Measurements from ENCODE around the gene FHIT. TPM values are rescaled to one million over a fixed set of nuclear protein-coding genes. Genes with fewer than 3 reads are reported as not detected.
"Not testable (repeated sequence)": the region's sequence is repeated elsewhere in the genome, so short reads cannot be mapped to it uniquely, and the experiment has no call there.

Gene FHIT
- total RNA-seq, 4 donors from 2014 or later, result 7.5 to 20.1 (median 13.5) TPM

DNA sequence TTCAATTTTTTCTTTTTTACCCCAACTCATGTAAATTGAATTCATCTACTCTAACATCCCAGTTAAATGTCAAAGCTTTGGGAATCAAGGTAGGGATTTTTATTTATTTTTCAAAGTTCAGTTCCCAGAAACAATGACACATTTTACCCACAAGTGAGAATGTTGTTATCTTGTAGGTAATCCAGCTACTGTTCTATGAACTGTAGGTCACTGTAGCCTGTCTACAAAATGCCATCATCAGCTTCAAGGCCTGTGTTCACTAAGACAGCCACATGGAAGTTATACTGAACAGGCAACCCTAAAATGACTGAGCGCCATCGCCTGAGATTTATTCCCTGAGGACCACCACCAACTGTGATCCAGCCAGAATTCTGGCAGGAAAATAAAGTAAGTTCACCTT lies 219.7 kb downstream of the FHIT start:
- intact Hi-C loops (cut with DNase I; ENCODE audit: low total_unique reads) (no loop called here), in situ Hi-C loops (cut with MboI; ENCODE audit: low pct_ligation_motif_present in 1 of 4, low pct_unique_long_range_greater_than_20kb in 1 of 4, low sequenced_read_pairs in 3 of 4) (no loop called here)
- DNase-seq, result no peak
- Histone ChIP-seq H3K27me3 (no peaks in the 10 kb centered on the region), H3K36me3 (no peaks in the 10 kb centered on the region), H3K27ac (no peak overlapping the region), H3K4me3 (no peak overlapping the region), H3K4me1 (no peaks in the 10 kb centered on the region), H3K9me3 (no peaks in the 10 kb centered on the region)
- WGBS, 2 donors (ENCODE audit: low coverage in 1 of 2), result 86 to 90% methylated on average over 2 of the region's 2 CpGs
- no peak for TF ChIP-seq EP300 (IDR thresholded peaks at IDR 0.05; ENCODE audit: low read depth)

- no peak overlapping the region for H3K27ac ChIP-seq
- no peak for DNase-seq
- no peaks in the 10 kb centered on the region for H3K27me3 ChIP-seq
- in situ Hi-C loops (cut with MboI; ENCODE audit: low pct_ligation_motif_present in 1 of 4, low pct_unique_long_range_greater_than_20kb in 1 of 4, low sequenced_read_pairs in 3 of 4), result no loop called here
- no peaks in the 10 kb centered on the region for H3K36me3 ChIP-seq
- no peak overlapping the region for H3K4me3 ChIP-seq
- 88 to 94% methylated on average over 4 of the region's 4 CpGs for WGBS, 2 donors (ENCODE audit: low coverage in 1 of 2)
- no peaks in the 10 kb centered on the region for H3K9me3 ChIP-seq
- TF ChIP-seq POLR2AphosphoS5 (IDR thresholded peaks at IDR 0.05) (no peak), EP300 (IDR thresholded peaks at IDR 0.05; ENCODE audit: low read depth) (no peak), POLR2A (IDR thresholded peaks at IDR 0.05) (no peak)
- TF ChIP-seq, protein P1, sequence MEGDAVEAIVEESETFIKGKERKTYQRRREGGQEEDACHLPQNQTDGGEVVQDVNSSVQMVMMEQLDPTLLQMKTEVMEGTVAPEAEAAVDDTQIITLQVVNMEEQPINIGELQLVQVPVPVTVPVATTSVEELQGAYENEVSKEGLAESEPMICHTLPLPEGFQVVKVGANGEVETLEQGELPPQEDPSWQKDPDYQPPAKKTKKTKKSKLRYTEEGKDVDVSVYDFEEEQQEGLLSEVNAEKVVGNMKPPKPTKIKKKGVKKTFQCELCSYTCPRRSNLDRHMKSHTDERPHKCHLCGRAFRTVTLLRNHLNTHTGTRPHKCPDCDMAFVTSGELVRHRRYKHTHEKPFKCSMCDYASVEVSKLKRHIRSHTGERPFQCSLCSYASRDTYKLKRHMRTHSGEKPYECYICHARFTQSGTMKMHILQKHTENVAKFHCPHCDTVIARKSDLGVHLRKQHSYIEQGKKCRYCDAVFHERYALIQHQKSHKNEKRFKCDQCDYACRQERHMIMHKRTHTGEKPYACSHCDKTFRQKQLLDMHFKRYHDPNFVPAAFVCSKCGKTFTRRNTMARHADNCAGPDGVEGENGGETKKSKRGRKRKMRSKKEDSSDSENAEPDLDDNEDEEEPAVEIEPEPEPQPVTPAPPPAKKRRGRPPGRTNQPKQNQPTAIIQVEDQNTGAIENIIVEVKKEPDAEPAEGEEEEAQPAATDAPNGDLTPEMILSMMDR (IDR thresholded peaks at IDR 0.05), result no peak
- no peaks in the 10 kb centered on the region for H3K4me1 ChIP-seq
- intact Hi-C loops (cut with DNase I; ENCODE audit: low total_unique reads), result no loop called here
Observed at GRCh38 chr3:61030469-61031035, 220.7 kb downstream of the FHIT start.

- WGBS, 2 donors (ENCODE audit: low coverage in 1 of 2), result 87% methylated on average over 5 of the region's 5 CpGs
- no peaks in the 10 kb centered on the region for H3K4me1 ChIP-seq
- intact Hi-C loops (cut with DNase I; ENCODE audit: low total_unique reads) (no loop called here), in situ Hi-C loops (cut with MboI; ENCODE audit: low pct_ligation_motif_present in 1 of 4, low pct_unique_long_range_greater_than_20kb in 1 of 4, low sequenced_read_pairs in 3 of 4) (no loop called here)
- no peak overlapping the region for H3K4me3 ChIP-seq
- DNase-seq, result no peak
- H3K9me3 ChIP-seq, result no peaks in the 10 kb centered on the region
- H3K27ac ChIP-seq, result no peak overlapping the region
- no peaks in the 10 kb centered on the region for H3K27me3 ChIP-seq
- H3K36me3 ChIP-seq, result no peaks in the 10 kb centered on the region
- TF ChIP-seq EP300 (IDR thresholded peaks at IDR 0.05; ENCODE audit: low read depth) (no peak), POLR2AphosphoS5 (IDR thresholded peaks at IDR 0.05) (no peak), POLR2A (IDR thresholded peaks at IDR 0.05) (no peak)
- TF ChIP-seq, protein P1 (IDR thresholded peaks at IDR 0.05), result no peak
Observed at GRCh38 chr3:61029194-61029593, 222.1 kb downstream of the FHIT start.

DNA sequence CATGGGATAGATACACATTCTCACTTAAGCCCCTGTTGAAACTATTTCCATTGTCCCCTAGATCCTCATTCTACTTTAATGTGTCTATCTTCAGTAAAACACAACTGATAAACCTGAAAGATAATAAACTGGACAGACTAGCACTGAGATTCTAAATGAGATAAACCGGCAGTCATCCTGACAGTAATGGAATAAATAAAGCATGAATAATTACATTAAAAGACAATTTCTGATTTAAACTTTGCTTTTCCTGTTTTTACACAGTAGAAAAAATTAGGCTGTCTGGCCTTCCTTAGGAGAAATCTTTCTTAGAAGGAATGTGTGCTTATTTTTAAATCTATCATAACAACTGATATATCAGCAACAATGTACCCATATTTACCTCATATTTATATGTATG lies 232.4 kb downstream of the FHIT start:
- WGBS, 2 donors (ENCODE audit: low coverage in 1 of 2), result 67 to 83% methylated on average over 1 of the region's 1 CpG

GRCh38 chr3:61017028-61017427 lies 234.2 kb downstream of the FHIT start:
- intact Hi-C loops (cut with DNase I; ENCODE audit: low total_unique reads); H3K36me3 ChIP-seq; DNase-seq; H3K27ac ChIP-seq; H3K4me1 ChIP-seq; in situ Hi-C loops (cut with MboI; ENCODE audit: low pct_ligation_motif_present in 1 of 4, low pct_unique_long_range_greater_than_20kb in 1 of 4, low sequenced_read_pairs in 3 of 4); H3K4me3 ChIP-seq; H3K27me3 ChIP-seq; H3K9me3 ChIP-seq: not testable (repeated sequence)
- WGBS, 2 donors (ENCODE audit: low coverage in 1 of 2), result 93 to 94% methylated on average over 6 of the region's 6 CpGs

More for the DNA sequence above, 232.4 kb downstream of the FHIT start:
- H3K27ac ChIP-seq, result no peak overlapping the region
- H3K4me3 ChIP-seq, result no peak overlapping the region
- peaks cover 0 to 11% of the 10 kb centered on the region in 2 donors for H3K9me3 ChIP-seq
- H3K36me3 ChIP-seq, result no peaks in the 10 kb centered on the region
- no peak for DNase-seq
- in situ Hi-C loops (cut with MboI; ENCODE audit: low pct_ligation_motif_present in 1 of 4, low pct_unique_long_range_greater_than_20kb in 1 of 4, low sequenced_read_pairs in 3 of 4), result no loop called here
- no peaks in the 10 kb centered on the region for H3K27me3 ChIP-seq
- TF ChIP-seq, protein P1 (IDR thresholded peaks at IDR 0.05), result no peak
- TF ChIP-seq EP300 (IDR thresholded peaks at IDR 0.05; ENCODE audit: low read depth) (no peak), POLR2A (IDR thresholded peaks at IDR 0.05) (no peak), POLR2AphosphoS5 (IDR thresholded peaks at IDR 0.05) (no peak)
- no peaks in the 10 kb centered on the region for H3K4me1 ChIP-seq
- intact Hi-C loops (cut with DNase I; ENCODE audit: low total_unique reads), result no loop called here

Measured in transverse colon (tissue), 4 donors.